Skeletal muscle tissue (tissue), 4 donors: ENCODE data around the gene CD93. TPM values are rescaled to one million over a fixed set of nuclear protein-coding genes. Genes with fewer than 3 reads are reported as not detected.

Experiments
- H3K27ac ChIP-seq: one replicate; pipeline ENCODE4 v1.7.0; 2013; ENCODE audit warnings: mild to moderate bottlenecking, low read depth, low read length, inconsistent platforms
- H3K27me3 ChIP-seq, 3 donors: one replicate each; pipeline ENCODE4 v1.7.0; 2013; ENCODE audit warnings: low read length in 3 of 3; ENCODE audit not compliant: control insufficient read depth in 3 of 3, insufficient read depth in 3 of 3
- H3K36me3 ChIP-seq, 3 donors: one replicate each; pipeline ENCODE4 v1.7.0; 2013; ENCODE audit warnings: low read length in 3 of 3; ENCODE audit not compliant: control insufficient read depth in 3 of 3, insufficient read depth in 3 of 3
- H3K4me1 ChIP-seq, 3 donors: one replicate each; pipeline ENCODE4 v1.7.0; 2013; ENCODE audit warnings: low read length in 3 of 3, mild to moderate bottlenecking in 3 of 3; ENCODE audit not compliant: control insufficient read depth in 3 of 3, insufficient read depth in 3 of 3
- H3K4me3 ChIP-seq, 3 donors: one replicate each; pipeline ENCODE4 v1.7.0; 2013; ENCODE audit warnings: low read length in 3 of 3
- H3K9ac ChIP-seq, 3 donors: one replicate each; pipeline ENCODE4 v1.7.0; 2013; ENCODE audit warnings: low read length in 3 of 3, mild to moderate bottlenecking in 3 of 3, moderate library complexity in 2 of 3, low read depth in 1 of 3
- H3K9me3 ChIP-seq, 3 donors: one replicate each; pipeline ENCODE4 v1.7.0; 2013; ENCODE audit warnings: low read length in 3 of 3; ENCODE audit not compliant: control insufficient read depth in 3 of 3
- total RNA-seq: library from RNA; depleted of rRNA; stranded (reverse); fragments of >200 nt; gene quantifications from one replicate; pipeline ENCODE4 v1.2.3, GENCODE V29; 2014
- donor health status: Osteomylitis.

CD93 gene
- total RNA-seq, 1 donor from 2014 or later: 76.7 TPM

DNA sequence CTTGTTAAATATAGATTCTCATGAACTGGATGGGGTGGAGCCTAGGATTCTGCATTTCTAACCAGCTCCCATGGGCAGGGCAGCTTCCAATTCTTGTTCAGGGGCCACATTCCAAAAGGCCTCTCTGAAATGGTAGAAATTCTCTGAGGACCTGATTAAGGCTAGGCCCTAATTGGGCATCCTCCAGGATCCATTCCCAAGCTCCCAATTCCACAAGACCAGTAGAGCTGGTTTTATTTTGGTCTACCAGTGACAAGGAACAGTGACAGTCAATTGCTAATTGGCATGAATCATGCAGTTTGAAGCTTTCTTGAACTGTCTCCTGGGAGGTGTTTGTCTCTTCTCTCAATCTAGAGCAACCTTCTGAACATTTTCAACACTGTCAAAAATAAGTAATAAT is 39.7 kb downstream of the CD93 start:
- Histone ChIP-seq H3K4me1 (peaks cover 38 to 56% (median 54%) of the 10 kb centered on the region in 3 donors), H3K4me3 (peak overlapping the region; percentile 34 to 86 (median 57)), H3K36me3 (peaks cover 0 to 4% (median 0%) of the 10 kb centered on the region in 3 donors), H3K9me3 (no peaks in the 10 kb centered on the region), H3K27ac (no peak overlapping the region), H3K9ac (peak overlapping the region in 2 of 3 donors; percentile 47 to 91), H3K27me3 (no peaks in the 10 kb centered on the region)

DNA sequence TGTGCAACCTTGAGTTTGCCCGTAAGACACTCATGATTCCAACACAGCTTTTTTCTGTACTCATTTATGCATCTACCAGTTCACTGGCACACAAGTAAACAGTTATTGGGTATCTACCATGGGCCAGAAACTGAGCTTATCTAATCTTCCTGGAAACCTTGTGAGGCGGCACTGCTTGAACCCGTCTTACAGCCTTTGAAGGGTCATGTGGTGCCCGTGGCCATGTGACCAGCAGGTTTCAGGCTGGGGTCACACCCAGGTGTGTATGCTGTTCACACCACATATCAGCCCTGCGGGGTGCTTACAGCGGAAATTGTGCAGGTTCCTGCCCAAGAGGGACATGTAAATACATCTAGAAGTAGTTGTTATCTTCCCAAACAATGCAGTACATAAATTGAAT is 42.7 kb downstream of the CD93 start:
- Histone ChIP-seq H3K27ac (no peak overlapping the region), H3K4me1 (peaks cover 25 to 35% (median 31%) of the 10 kb centered on the region in 3 donors), H3K9ac (no peak overlapping the region), H3K36me3 (peaks cover 0 to 2% (median 0%) of the 10 kb centered on the region in 3 donors), H3K9me3 (no peaks in the 10 kb centered on the region), H3K4me3 (no peak overlapping the region), H3K27me3 (peaks cover 0 to 8% (median 0%) of the 10 kb centered on the region in 3 donors)

DNA sequence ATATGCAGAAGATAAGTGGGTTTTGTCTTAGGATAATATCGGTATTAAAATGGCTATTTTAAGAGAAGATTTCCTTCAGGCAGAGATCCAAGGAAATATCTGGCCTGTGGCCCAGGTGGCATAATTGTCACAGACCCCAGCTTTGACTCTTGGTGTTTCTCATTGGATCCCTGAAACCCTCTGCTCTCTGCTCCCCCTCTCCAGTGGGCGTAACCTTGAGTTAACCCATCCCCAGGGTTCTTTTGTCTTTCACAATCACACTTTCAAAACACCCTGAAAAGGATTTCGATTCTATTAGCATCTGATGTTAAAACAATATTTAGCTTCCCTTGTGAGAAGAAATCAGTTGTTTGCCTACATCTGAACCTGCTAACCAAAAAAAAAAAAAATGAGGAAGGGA is 43.9 kb downstream of the CD93 start:
- peaks cover 0 to 15% (median 6%) of the 10 kb centered on the region in 3 donors for H3K27me3 ChIP-seq

DNA sequence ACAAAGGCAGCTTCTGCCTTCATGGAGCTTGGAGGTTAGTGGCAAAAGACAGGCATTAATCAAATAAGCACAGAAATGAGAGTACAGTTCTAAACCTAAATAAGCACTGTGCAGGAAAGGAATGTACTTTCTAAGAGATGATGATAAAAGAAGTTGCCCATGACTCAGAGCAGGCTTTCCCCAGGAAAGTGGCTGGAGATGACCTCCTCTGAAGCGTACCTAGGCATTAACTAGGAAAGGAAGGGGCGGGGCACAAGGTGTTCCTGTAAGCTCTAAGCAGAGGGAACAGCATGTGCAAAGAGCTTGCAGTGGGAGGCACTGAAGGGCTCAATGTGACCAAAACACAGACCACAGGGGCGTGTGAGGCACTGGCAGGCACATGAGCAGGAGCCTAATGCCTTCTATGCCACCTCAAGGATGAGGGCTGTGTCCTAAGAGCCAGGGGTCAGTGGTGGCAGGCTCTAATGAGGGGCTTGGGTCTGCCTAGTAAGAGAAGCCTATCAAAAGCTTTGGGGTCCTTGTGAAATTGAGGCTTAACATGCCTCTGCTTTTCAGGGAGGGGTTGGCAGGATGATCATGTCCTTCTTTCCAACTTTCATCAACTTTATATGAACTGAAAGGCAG is 46.1 kb downstream of the CD93 start:
- Histone ChIP-seq H3K9ac (no peak overlapping the region), H3K36me3 (no peaks in the 10 kb centered on the region), H3K4me1 (peaks cover 1 to 8% (median 2%) of the 10 kb centered on the region in 3 donors), H3K27me3 (peaks cover 15 to 32% (median 22%) of the 10 kb centered on the region in 3 donors), H3K9me3 (no peaks in the 10 kb centered on the region), H3K4me3 (no peak overlapping the region), H3K27ac (no peak overlapping the region)

More for the DNA sequence above, 43.9 kb downstream of the CD93 start:
- Histone ChIP-seq H3K27ac (no peak overlapping the region), H3K36me3 (peaks cover 0 to under 1% (median 0%) of the 10 kb centered on the region in 3 donors), H3K9me3 (no peaks in the 10 kb centered on the region), H3K4me1 (peaks cover 13 to 24% (median 19%) of the 10 kb centered on the region in 3 donors), H3K4me3 (no peak overlapping the region), H3K9ac (no peak overlapping the region)

GRCh38 chr20:23039136-23039875 is 46.8 kb downstream of the CD93 start:
- Histone ChIP-seq H3K4me1 (peaks cover 0 to 4% (median 2%) of the 10 kb centered on the region in 3 donors), H3K27ac (no peak overlapping the region), H3K9me3 (no peaks in the 10 kb centered on the region), H3K9ac (no peak overlapping the region), H3K36me3 (no peaks in the 10 kb centered on the region), H3K4me3 (no peak overlapping the region), H3K27me3 (peaks cover 20 to 36% (median 25%) of the 10 kb centered on the region in 3 donors)

DNA sequence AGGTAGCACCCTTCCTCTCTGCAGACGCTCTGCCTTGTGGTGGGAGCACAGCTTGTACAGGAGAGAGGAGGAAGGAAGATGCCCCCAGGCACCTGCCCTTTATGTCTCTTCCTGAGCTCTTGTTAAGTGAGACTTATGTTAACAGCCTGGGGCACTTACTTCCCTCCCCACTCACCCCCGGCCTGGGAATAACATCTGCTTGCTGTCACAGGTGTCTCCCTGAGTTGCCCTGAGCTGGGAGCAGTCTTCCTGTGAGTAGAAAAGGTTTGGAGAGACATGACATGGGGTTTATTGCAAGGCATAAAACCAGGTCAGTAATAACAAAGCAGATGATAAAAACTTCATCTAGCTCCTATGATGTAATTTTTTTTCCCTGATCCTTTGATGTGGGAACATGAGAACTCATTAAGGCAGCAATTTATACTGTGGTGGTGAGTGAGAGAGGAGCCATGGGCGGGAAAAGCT is 49.1 kb downstream of the CD93 start:
- no peak overlapping the region for H3K9ac ChIP-seq

GRCh38 chr20:23036371-23036770 is 49.8 kb downstream of the CD93 start:
- Histone ChIP-seq H3K27me3 (peaks cover 20 to 37% (median 25%) of the 10 kb centered on the region in 3 donors), H3K4me3 (no peak overlapping the region), H3K4me1 (peaks cover 0 to 4% (median 2%) of the 10 kb centered on the region in 3 donors), H3K36me3 (no peaks in the 10 kb centered on the region), H3K9me3 (no peaks in the 10 kb centered on the region), H3K9ac (no peak overlapping the region), H3K27ac (no peak overlapping the region)

More for the DNA sequence above, 49.1 kb downstream of the CD93 start:
- Histone ChIP-seq H3K9me3 (no peaks in the 10 kb centered on the region), H3K4me1 (peaks cover 0 to 4% (median 2%) of the 10 kb centered on the region in 3 donors), H3K27me3 (peaks cover 20 to 37% (median 25%) of the 10 kb centered on the region in 3 donors), H3K36me3 (no peaks in the 10 kb centered on the region), H3K4me3 (no peak overlapping the region), H3K27ac (no peak overlapping the region)

- Histone ChIP-seq H3K4me1 (peaks cover 0 to 4% (median 2%) of the 10 kb centered on the region in 3 donors), H3K36me3 (no peaks in the 10 kb centered on the region), H3K27me3 (peaks cover 20 to 37% (median 25%) of the 10 kb centered on the region in 3 donors), H3K9me3 (no peaks in the 10 kb centered on the region), H3K27ac (no peak overlapping the region), H3K4me3 (no peak overlapping the region), H3K9ac (no peak overlapping the region)
These were observed 50.4 kb downstream of the CD93 start for GRCh38 chr20:23035731-23036130.

DNA sequence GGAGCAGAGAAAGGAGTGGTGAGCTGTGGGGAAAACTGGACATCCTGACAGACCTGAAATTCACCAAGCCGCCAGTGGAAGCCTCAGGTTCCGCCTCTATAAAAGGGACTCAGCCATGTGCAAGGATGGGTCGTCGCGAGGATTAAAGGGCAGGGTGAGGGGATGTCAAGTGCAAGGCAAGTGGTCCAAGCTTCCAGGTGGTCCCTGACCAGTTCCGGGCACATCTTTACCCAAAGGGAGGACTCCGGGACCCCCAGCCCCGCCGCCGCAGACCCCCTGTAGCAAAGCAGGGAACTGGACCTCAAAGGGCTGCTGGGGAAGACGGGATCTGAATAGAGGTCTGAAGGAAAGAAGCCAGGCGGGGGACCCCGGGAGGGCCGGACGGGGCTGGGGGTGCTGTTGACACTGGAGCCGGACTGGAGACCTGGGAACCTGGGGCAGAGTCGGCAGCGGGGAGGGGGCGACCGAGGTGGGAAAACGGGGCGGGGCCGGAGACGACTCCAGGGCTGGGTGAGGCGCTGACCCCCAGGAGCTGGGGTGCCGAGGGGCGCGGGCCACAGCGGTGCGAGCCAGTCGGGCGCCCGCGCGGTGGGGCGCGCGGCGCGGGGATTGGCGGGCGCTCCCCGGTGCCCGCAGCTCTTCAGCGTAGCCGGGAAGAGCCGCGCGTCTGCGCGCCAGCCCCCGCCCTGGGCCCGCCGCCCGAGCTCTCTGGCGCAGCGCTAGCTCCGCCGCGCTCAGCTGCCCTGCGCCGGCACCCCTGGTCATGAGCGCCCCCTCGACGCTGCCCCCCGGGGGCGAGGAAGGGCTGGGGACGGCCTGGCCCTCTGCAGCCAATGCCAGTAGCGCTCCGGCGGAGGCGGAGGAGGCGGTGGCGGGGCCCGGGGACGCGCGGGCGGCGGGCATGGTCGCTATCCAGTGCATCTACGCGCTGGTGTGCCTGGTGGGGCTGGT is 51.1 kb downstream of the CD93 start, which contains the start of gene SSTR4:
TSS of gene SSTR4 (plus strand) at position 592 of the 951 bp plus-strand sequence. CDS start at position 764, 172 bp downstream.
- H3K27me3 ChIP-seq: peaks cover 20 to 33% (median 25%) of the 10 kb centered on the region in 3 donors
- no peak within 1 kb of the TSS for H3K9ac ChIP-seq
- no peak within 1 kb of the TSS for H3K27ac ChIP-seq
- H3K4me3 ChIP-seq: no peak within 1 kb of the TSS
- peaks cover 0 to 4% (median 2%) of the 10 kb centered on the region in 3 donors for H3K4me1 ChIP-seq
- no peaks in the 10 kb centered on the region for H3K36me3 ChIP-seq
- H3K9me3 ChIP-seq: no peaks in the 10 kb centered on the region
